Endothelial cell of hepatic sinusoid (primary cell): ENCODE data around the gene C11orf65.
"Not testable (repeated sequence)": the region's sequence is repeated elsewhere in the genome, so short reads cannot be mapped to it uniquely, and the experiment has no call there.

ENCODE experiments used
- in situ Hi-C: cut with HindIII; loops from 2 replicates; pipeline ENCODE4 v1.10.0; 2017; ENCODE audit warnings: low sequenced_read_pairs

The C11orf65 gene

GRCh38 chr11:108373505-108373904 lies 93.8 kb downstream of the C11orf65 start:
- in situ Hi-C loops: not testable (repeated sequence)

DNA sequence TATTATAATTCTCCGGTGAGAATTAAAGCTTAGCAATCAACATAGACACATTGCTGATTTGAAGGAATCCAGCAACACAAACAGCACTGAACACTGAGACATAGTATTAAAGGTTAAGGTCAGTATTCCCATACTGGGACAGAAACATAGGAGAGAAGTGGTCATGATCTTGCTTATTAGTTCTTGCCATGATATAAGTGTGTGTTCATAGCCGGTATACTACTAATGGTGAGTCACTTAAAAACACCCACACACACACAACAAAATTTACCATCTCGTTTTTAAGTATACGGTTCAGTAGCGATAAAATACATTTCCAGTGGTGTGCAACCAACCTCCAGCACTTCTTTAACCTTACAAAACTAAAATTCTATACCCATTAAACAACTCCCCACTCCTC lies 96.3 kb downstream of the C11orf65 start:
- in situ Hi-C loops: no loop called here

DNA sequence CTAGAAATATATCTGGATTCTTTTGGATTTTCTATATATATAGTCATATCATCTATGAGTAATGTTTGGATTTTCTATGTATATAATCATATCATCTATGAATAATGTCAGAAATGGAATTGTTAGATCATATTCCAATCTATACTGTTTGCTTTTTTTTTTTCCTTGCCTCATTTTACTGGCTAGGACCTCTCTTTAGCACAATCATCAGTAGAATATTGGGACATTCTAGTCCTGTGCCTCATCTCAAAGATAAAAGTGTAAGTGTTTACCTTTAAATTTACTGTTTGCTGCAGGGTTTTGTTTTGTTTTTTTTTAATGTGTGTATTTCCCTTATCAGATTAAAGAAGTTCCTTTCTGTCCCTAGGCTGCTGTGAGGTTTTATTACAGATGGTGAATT lies 97.0 kb downstream of the C11orf65 start:
- in situ Hi-C loops: no loop called here

GRCh38 chr11:108369064-108369463 lies 98.3 kb downstream of the C11orf65 start:
- in situ Hi-C loops: no loop called here

DNA sequence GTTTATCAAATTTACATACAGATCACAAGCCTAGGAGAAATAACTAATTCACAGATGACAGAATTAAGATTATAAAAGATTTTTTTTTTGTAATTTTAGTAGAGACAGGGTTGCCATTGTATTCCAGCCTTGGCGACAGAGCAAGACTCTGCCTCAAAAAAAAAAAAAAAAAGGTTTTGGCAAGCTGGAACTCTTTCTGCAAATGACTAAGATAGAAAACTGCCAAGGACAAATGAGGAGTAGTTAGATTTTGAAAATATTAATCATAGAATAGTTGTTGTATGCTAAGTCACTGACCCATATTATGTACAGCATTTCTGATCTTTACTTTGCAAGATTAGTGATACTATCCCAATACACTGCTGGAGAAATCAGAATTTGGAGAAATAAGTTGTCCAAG lies 99.2 kb downstream of the C11orf65 start:
- in situ Hi-C loops: no loop called here

DNA sequence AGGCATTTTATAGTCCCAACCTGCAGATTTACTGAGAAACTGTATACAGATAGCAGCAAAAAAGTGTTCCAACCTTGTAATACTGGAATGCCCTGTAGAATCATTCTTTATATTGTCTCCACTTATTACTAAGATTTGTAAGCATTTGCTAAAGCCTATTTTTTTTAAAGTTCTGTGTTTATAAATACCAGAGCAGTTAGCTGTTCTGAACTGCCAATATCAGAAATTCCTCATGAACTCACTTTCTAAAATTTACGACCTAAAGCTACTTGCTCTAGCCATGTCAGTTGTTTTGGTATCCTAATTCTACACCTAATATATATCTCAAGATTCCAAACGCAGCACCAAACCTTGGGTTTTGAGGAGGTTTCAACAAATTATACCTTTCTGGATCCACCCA lies 103.2 kb downstream of the C11orf65 start:
- in situ Hi-C loops: no loop called here

- in situ Hi-C loops: no loop called here
Measured at GRCh38 chr11:108351468-108351867, 115.9 kb downstream of the C11orf65 start.

DNA sequence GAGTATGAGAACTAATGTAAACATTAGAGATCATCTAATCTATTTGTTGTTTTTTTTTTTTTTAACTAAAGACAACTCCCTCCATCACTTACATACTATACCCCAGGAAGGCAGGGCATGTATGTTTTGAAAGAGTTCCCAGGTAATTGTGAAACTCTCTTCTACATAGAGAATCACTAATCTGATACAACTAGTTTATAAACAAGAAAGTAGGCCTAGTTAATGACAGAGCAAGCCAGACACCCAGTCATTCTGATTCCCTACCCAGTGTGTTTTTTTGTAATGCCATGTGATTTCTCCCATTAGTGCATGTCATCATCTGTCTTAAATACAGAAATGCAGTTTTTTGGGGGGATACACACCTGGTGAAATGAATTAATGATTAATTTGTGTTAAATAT lies 120.9 kb downstream of the C11orf65 start:
- in situ Hi-C loops: no loop called here

GRCh38 chr11:108345767-108346166 lies 121.6 kb downstream of the C11orf65 start:
- in situ Hi-C loops: no loop called here

DNA sequence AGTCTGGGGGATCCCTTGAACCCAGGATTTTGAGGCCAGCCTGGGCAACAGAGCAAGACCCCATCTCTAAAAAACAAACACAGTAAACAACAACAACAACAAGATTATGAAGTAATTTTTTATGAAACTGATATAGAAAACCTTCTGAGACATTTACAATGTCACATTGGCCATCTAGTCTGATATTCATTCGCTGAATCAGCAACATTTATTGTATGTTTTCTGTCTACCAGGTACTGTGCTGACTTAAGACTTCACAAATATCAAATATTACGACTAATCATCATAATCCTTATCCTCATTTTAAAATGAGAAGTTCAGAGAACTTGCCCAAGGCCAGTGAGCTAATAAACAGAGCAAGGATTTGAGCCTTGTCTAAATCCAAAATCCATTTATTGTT lies 123.6 kb downstream of the C11orf65 start:
- in situ Hi-C loops: no loop called here

DNA sequence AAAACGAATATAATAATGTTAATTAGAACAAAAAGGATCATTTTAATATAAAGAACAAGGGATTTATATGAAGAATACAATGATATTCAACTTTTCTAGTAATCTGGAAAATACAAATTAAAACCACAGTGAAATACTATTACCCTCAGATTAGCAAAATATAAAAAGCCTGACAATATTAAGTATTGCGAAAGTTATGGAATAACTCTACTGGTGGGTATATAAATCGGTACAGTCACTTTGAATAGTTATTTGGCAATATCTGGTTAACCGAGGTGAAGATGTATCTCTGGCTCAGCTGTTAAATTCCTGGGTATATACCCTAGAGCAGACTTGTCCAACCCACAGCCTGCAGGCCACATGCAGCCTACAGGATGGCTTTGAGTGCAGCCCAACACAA lies 125.7 kb downstream of the C11orf65 start:
- in situ Hi-C loops: no loop called here

DNA sequence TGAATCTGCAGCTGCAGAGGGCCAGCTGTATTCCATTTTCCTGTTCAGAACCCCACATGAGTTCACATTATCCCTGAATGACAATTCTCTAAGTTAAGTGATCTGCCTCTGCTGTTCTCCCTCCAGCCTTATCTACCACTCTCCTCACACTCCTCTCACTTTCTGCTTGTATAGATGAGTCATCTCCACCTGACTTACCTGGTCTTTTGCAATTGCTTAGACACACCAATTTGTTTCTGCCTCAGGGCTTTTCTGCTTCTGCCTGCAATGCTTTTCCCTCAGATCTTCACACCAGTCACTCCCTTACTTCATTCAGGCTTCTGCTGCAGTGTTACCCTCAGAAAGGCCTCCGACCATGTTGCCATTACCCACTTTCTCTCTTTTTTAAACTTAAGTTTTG lies 126.4 kb downstream of the C11orf65 start:
- in situ Hi-C loops: no loop called here

DNA sequence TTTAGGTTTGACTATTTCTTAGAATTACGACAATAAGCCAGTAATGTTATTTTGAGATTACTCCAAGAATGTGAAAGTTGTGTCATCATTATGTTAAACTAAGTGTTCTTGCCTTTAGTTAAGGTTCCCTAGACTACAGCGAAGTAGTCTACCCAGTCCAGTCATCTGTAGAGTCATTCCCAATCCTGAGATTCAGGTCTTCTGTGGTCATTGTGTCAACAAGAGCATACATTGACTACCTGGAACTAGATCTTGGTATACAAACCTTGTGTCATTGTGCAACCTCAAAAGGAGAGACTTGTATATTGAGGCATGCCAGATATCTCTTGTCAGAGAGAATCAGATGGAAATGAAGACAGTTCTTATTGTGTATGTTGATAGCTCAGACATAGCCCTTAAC lies 128.6 kb downstream of the C11orf65 start:
- in situ Hi-C loops: no loop called here

DNA sequence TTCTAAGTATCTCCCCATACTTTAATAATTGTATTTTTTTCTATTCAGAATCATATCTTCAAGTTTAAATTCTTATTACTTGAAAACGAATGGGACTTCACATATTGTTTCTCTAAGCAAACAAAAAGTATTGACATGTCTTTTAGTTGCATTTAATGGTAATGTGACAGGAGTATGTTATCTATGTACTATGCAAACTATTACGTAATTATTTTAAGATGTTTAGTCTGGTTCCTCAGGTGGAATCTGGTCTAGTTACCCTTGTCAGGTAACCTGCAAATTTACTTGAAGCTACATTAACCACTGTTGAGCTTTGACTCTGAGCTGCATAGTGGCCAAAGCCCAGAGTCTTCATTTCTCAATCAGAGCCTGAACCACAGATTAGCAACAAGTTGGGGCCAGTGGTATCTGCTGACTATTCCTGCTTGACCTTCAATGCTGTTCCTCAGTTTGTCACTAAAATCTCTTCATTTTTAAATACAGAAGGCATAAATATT lies 133.9 kb downstream of the C11orf65 start:
- in situ Hi-C loops: loop anchor here (5.0 kb wide), 1 partner anchor 49 kb away; no protein-coding TSS in a partner anchor
